OCI-LY3 (cell line): ENCODE measurements around the gene ZNF496.

Source experiments
- H2AFZ ChIP-seq: fragments of 200-600, 300-600 bp; shearing (Covaris generic); 2 replicates; pipeline ENCODE4 v1.6.0; 2014; ENCODE audit warnings: antibody characterized with exemption, low read depth, low read length
- H3K27ac ChIP-seq: fragments of 200-600, 300-600 bp; sonication (generic); 2 replicates; pipeline ENCODE4 v1.5.1; 2014; ENCODE audit warnings: mild to moderate bottlenecking, low read length, moderate library complexity, mixed read lengths
- H3K27me3 ChIP-seq: fragments of 200-600, 300-600 bp; sonication (generic); 2 replicates; pipeline ENCODE4 v1.6.1; 2014; ENCODE audit warnings: low read depth, low read length, mixed read lengths
- H3K36me3 ChIP-seq: fragments of 200-600, 300-600 bp; sonication (generic); replicated peaks from 2 replicates; pipeline ENCODE3; 2014; ENCODE audit warnings: low read depth, low read length, mixed read lengths
- H3K4me1 ChIP-seq: fragments of 300-600, 200-600 bp; sonication (generic); 2 replicates; pipeline ENCODE4 v1.6.1; 2014; ENCODE audit warnings: low read length, mixed read lengths
- H3K4me2 ChIP-seq: fragments of 200-600, 300-600 bp; sonication (generic); 2 replicates; pipeline ENCODE4 v1.6.1; 2014; ENCODE audit warnings: low read length, mixed read lengths
- H3K4me3 ChIP-seq: fragments of 300-600, 200-600 bp; sonication (generic); 2 replicates; pipeline ENCODE4 v1.5.1; 2014; ENCODE audit warnings: antibody characterized with exemption, mild to moderate bottlenecking, low read length, moderate library complexity
- H3K79me2 ChIP-seq: fragments of 300-600, 200-600 bp; shearing (Covaris generic); 2 replicates; pipeline ENCODE4 v1.6.1; 2014; ENCODE audit warnings: mild to moderate bottlenecking, low read length, mixed read lengths
- H3K9ac ChIP-seq: fragments of 300-600, 200-600 bp; shearing (Covaris generic); 2 replicates; pipeline ENCODE4 v1.6.0; 2014; ENCODE audit warnings: mild to moderate bottlenecking, low read length, moderate library complexity
- H3K9me3 ChIP-seq: fragments of 200-600, 300-600 bp; shearing (Covaris generic); 2 replicates; pipeline ENCODE4 v1.6.1; 2014; ENCODE audit warnings: low read length, mixed read lengths; ENCODE audit not compliant: insufficient read depth
- H4K20me1 ChIP-seq: fragments of 200-600, 300-600 bp; sonication (generic); 2 replicates; pipeline ENCODE4 v1.6.1; 2016; ENCODE audit warnings: low read length, mixed read lengths; ENCODE audit not compliant: insufficient read depth
- EZH2phosphoT487 ChIP-seq: fragments of 200-600 bp; shearing (Covaris generic); IDR thresholded peaks from 2 replicates; pipeline ENCODE4 v1.6.1; 2018; ENCODE audit warnings: antibody characterized with exemption, mixed run types, low read depth
- TF ChIP-seq, protein P1 (sequence below): fragments of 200-600, 300-600 bp; sonication (generic); IDR thresholded peaks from 2 replicates; pipeline ENCODE4 v1.5.1; 2014; ENCODE audit warnings: antibody characterized with exemption, low read length, low read depth

The ZNF496 gene

GRCh38 chr1:247286134-247286670, 45.5 kb downstream of the ZNF496 start:
- no peak overlapping the region for H3K4me3 ChIP-seq
- H3K9me3 ChIP-seq = no peaks in the 10 kb centered on the region
- H3K27ac ChIP-seq = no peak overlapping the region
- no peaks in the 10 kb centered on the region for H3K36me3 ChIP-seq
- H2AFZ ChIP-seq = no peak overlapping the region
- H4K20me1 ChIP-seq = no peaks in the 10 kb centered on the region
- H3K27me3 ChIP-seq = no peaks in the 10 kb centered on the region
- H3K9ac ChIP-seq = no peak overlapping the region
- no peak overlapping the region for H3K4me2 ChIP-seq
- TF ChIP-seq, protein P1, sequence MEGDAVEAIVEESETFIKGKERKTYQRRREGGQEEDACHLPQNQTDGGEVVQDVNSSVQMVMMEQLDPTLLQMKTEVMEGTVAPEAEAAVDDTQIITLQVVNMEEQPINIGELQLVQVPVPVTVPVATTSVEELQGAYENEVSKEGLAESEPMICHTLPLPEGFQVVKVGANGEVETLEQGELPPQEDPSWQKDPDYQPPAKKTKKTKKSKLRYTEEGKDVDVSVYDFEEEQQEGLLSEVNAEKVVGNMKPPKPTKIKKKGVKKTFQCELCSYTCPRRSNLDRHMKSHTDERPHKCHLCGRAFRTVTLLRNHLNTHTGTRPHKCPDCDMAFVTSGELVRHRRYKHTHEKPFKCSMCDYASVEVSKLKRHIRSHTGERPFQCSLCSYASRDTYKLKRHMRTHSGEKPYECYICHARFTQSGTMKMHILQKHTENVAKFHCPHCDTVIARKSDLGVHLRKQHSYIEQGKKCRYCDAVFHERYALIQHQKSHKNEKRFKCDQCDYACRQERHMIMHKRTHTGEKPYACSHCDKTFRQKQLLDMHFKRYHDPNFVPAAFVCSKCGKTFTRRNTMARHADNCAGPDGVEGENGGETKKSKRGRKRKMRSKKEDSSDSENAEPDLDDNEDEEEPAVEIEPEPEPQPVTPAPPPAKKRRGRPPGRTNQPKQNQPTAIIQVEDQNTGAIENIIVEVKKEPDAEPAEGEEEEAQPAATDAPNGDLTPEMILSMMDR = no peak
- no peak for TF ChIP-seq EZH2phosphoT487
- no peaks in the 10 kb centered on the region for H3K79me2 ChIP-seq
- no peaks in the 10 kb centered on the region for H3K4me1 ChIP-seq

- no peaks in the 10 kb centered on the region for H3K36me3 ChIP-seq
- no peak overlapping the region for H2AFZ ChIP-seq
- H3K9me3 ChIP-seq = no peaks in the 10 kb centered on the region
- H3K9ac ChIP-seq = no peak overlapping the region
- no peaks in the 10 kb centered on the region for H3K79me2 ChIP-seq
- H3K4me1 ChIP-seq = no peaks in the 10 kb centered on the region
- H3K4me2 ChIP-seq = no peak overlapping the region
- no peaks in the 10 kb centered on the region for H4K20me1 ChIP-seq
- TF ChIP-seq, protein P1 = no peak
- no peak for TF ChIP-seq EZH2phosphoT487
- H3K27me3 ChIP-seq = no peaks in the 10 kb centered on the region
- H3K27ac ChIP-seq = no peak overlapping the region
- H3K4me3 ChIP-seq = no peak overlapping the region
Measured at GRCh38 chr1:247281001-247281574, 50.6 kb downstream of the ZNF496 start.

GRCh38 chr1:247277191-247277590, 54.5 kb downstream of the ZNF496 start:
- Histone ChIP-seq H3K36me3 (no peaks in the 10 kb centered on the region), H3K27me3 (no peaks in the 10 kb centered on the region), H3K4me2 (no peak overlapping the region), H3K9me3 (no peaks in the 10 kb centered on the region), H3K9ac (no peak overlapping the region), H3K27ac (no peak overlapping the region), H3K79me2 (no peaks in the 10 kb centered on the region), H4K20me1 (no peaks in the 10 kb centered on the region), H2AFZ (no peak overlapping the region), H3K4me3 (no peak overlapping the region), H3K4me1 (peaks cover 11% of the 10 kb centered on the region)
- TF ChIP-seq, protein P1 = no peak
- TF ChIP-seq EZH2phosphoT487 = no peak

- TF ChIP-seq, protein P1 = no peak
- TF ChIP-seq EZH2phosphoT487 = no peak
- peaks cover 4% of the 10 kb centered on the region for H3K36me3 ChIP-seq
- no peak overlapping the region for H3K9ac ChIP-seq
- H4K20me1 ChIP-seq = no peaks in the 10 kb centered on the region
- 0 out of 2 replicates have a peak overlapping the region, but pooled peaks have one; percentile 3 for H3K27ac ChIP-seq
- peak overlapping the region; percentile 51 for H3K4me2 ChIP-seq
- peaks cover 11% of the 10 kb centered on the region for H3K4me1 ChIP-seq
- no peaks in the 10 kb centered on the region for H3K79me2 ChIP-seq
- H3K4me3 ChIP-seq = 0 out of 2 replicates have a peak overlapping the region, but pooled peaks have one; percentile 3
- H3K27me3 ChIP-seq = no peaks in the 10 kb centered on the region
- no peaks in the 10 kb centered on the region for H3K9me3 ChIP-seq
- peak overlapping the region; percentile 64 for H2AFZ ChIP-seq
Measured at GRCh38 chr1:247274605-247275256, 56.9 kb downstream of the ZNF496 start.
